ENCODE results near the gene COL18A1. TPM values are rescaled to one million over a fixed set of nuclear protein-coding genes. Genes with fewer than 3 reads are reported as not detected.

The COL18A1 gene
- total and polyA plus RNA-seq, 9 of the 15 experiments (the other 6 are each of a cell fraction or from before 2014, with no cell fraction given) = 0.14 to 16.4 (median 2.0) TPM

DNA sequence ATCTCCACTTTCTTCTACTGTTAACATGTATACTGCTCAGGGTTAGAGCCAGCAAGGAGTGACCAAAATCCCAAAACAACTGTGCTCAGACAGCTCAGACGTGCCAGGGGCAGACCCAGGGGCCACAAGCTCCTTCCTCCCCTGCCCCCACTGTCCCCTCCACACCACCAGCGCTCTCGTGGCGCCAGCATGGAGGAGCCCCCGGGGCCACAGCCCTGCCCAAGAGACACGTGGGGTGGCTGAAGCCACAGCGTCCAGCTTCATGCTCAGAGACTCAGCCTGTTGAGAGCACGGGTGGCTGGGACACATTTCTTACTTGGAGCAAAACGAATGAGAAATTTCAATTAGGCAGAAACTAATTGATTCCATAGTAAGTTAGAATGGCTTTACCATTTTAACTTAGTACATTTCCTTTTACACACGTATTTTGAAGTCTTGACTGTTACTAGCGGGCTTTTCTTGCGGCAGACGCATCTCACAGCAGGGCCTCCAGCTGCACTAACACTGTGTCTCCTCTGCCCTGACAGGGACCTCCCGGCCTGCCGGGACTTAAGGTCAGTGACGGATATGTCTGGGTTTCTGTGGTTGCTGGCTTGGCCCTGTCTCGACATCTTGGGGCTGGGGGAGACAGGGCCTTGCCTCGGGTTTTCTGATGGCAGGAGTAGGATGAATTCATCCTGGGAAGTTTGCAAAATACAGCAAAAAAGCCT lies 83.1 kb downstream of the COL18A1 start:
- H3K4me1 ChIP-seq (replicated peaks in 1 of 2; ENCODE audit: control insufficient read depth in 2 of 2, insufficient read depth in 2 of 2, low read length in 2 of 2) = peaks cover 0 to 65% of the 10 kb centered on the region in 2 experiments; a peak in 2 of 5 replicates
- H3K9me1 ChIP-seq (ENCODE audit: control insufficient read depth, insufficient read depth, low read length) = no peaks in the 10 kb centered on the region
- H3K9me3 ChIP-seq (replicated peaks; ENCODE audit: control insufficient read depth, insufficient read depth, low read depth, low read length) = no peaks in the 10 kb centered on the region; the same call in 1 of the 2 replicates
- no peaks in the 10 kb centered on the region for H3K27me3 ChIP-seq (ENCODE audit: control insufficient read depth in 2 of 2, insufficient read depth in 2 of 2, low read length in 2 of 2)
- H3K9ac ChIP-seq (ENCODE audit: insufficient read depth in 1 of 2, low read depth in 2 of 2, low read length in 2 of 2) = peak overlapping the region in 1 of 2 experiments; percentile 77; a peak in 2 of 4 replicates
- CTCF ChIA-PET (ENCODE audit: low intra/inter-chr PET ratio) = no interaction called here
- no peak overlapping the region for H3K27ac ChIP-seq (ENCODE audit: extremely low read depth, low read depth, low read length)
- WGBS (ENCODE audit: insufficient coverage, low coverage, missing lambda C conversion rate) = 25% methylated on average over 18 of the region's 18 CpGs
- H2AFZ ChIP-seq (ENCODE audit: low read depth, low read length) = no peak overlapping the region
- no peak for DNase-seq (ENCODE audit: extremely low read depth in 1 of 4, low spot score in 3 of 4)
- no peaks in the 10 kb centered on the region; the same call in 1 of the 2 replicates for H4K20me1 ChIP-seq (replicated peaks; ENCODE audit: control insufficient read depth, insufficient read depth, low read length)
- POLR2A ChIA-PET = interaction anchor here (0.6 to 0.9 kb wide), 3 partner anchors 14 to 196 kb away, joined by 3 read pairs; no protein-coding TSS in a partner anchor
- H3K4me3 ChIP-seq = no peak overlapping the region
- peak; percentile 42 for ATAC-seq
- in situ Hi-C loops (cut with MboI) (no loop called here), intact Hi-C loops (cut with micrococcal nuclease) (no loop called here)
- TF ChIP-seq, protein P1, sequence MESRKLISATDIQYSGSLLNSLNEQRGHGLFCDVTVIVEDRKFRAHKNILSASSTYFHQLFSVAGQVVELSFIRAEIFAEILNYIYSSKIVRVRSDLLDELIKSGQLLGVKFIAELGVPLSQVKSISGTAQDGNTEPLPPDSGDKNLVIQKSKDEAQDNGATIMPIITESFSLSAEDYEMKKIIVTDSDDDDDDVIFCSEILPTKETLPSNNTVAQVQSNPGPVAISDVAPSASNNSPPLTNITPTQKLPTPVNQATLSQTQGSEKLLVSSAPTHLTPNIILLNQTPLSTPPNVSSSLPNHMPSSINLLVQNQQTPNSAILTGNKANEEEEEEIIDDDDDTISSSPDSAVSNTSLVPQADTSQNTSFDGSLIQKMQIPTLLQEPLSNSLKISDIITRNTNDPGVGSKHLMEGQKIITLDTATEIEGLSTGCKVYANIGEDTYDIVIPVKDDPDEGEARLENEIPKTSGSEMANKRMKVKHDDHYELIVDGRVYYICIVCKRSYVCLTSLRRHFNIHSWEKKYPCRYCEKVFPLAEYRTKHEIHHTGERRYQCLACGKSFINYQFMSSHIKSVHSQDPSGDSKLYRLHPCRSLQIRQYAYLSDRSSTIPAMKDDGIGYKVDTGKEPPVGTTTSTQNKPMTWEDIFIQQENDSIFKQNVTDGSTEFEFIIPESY (CRISPR knock-in tag; IDR thresholded peaks at IDR 0.05) = peak; percentile 46; the same call in 1 of the 2 replicates
- TF ChIP-seq, protein P2, sequence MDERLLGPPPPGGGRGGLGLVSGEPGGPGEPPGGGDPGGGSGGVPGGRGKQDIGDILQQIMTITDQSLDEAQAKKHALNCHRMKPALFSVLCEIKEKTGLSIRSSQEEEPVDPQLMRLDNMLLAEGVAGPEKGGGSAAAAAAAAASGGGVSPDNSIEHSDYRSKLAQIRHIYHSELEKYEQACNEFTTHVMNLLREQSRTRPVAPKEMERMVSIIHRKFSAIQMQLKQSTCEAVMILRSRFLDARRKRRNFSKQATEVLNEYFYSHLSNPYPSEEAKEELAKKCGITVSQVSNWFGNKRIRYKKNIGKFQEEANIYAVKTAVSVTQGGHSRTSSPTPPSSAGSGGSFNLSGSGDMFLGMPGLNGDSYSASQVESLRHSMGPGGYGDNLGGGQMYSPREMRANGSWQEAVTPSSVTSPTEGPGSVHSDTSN (CRISPR knock-in tag; IDR thresholded peaks at IDR 0.05; ENCODE audit: low read depth) = no peak
- TF ChIP-seq, protein P2 (tag; conservative IDR thresholded peaks at IDR 0.05; ENCODE audit: low read depth) = no peak
- TF ChIP-seq U2AF1 (optimal IDR thresholded peaks at IDR 0.05; ENCODE audit: low read depth, low read length) = no peak
- no peaks in the 10 kb centered on the region for H3K79me2 ChIP-seq (ENCODE audit: control insufficient read depth, insufficient read depth, low read length)
- H3K4me2 ChIP-seq (ENCODE audit: insufficient read depth, low read length) = no peak overlapping the region
- no TSS peak for BruUV-seq (replicated peaks)
- FAIRE-seq = no peak
- peaks cover 3% of the 10 kb centered on the region; the same call in 1 of the 3 replicates for H3K36me3 ChIP-seq (ENCODE audit: control insufficient read depth, insufficient read depth, low read length)
